Loucy (cell line): ENCODE measurements around the gene BID.
"Not testable (repeated sequence)": the region's sequence is repeated elsewhere in the genome, so short reads cannot be mapped to it uniquely, and the experiment has no call there.

Experiments used
- H2AFZ ChIP-seq: fragments of 200-600 bp; sonication (generic); 2 replicates; pipeline ENCODE4 v1.6.0; 2016; ENCODE audit warnings: antibody characterized with exemption, mild to moderate bottlenecking, low read length, moderate library complexity
- H3F3A ChIP-seq: fragments of 200-600 bp; 2 replicates; pipeline ENCODE4 v1.6.0; 2016; ENCODE audit warnings: antibody characterized with exemption, low read depth, mild to moderate bottlenecking
- H3K27me3 ChIP-seq: fragments of 200-600 bp; sonication (generic); 2 replicates; pipeline ENCODE4 v1.6.1; 2014; ENCODE audit warnings: low read length, mild to moderate bottlenecking; ENCODE audit not compliant: insufficient read depth, poor library complexity, severe bottlenecking
- H3K36me3 ChIP-seq: fragments of 200-600 bp; sonication (generic); 2 replicates; pipeline ENCODE4 v1.6.1; 2016; ENCODE audit warnings: low read length; ENCODE audit not compliant: insufficient read depth
- H3K4me1 ChIP-seq: fragments of 200-600 bp; sonication (generic); 2 replicates; pipeline ENCODE4 v1.5.1; 2014; ENCODE audit warnings: low read length, mild to moderate bottlenecking; ENCODE audit not compliant: insufficient read depth, poor library complexity, severe bottlenecking
- H3K4me2 ChIP-seq: fragments of 200-600 bp; sonication (generic); 2 replicates; pipeline ENCODE4 v1.6.0; 2014; ENCODE audit warnings: antibody characterized with exemption, low read length, low read depth, mild to moderate bottlenecking; ENCODE audit not compliant: poor library complexity, severe bottlenecking
- H3K4me3 ChIP-seq: fragments of 200-600 bp; sonication (generic); 2 replicates; pipeline ENCODE4 v1.5.1; 2014; ENCODE audit warnings: low read length, mild to moderate bottlenecking, mixed read lengths; ENCODE audit not compliant: poor library complexity, severe bottlenecking
- H3K79me2 ChIP-seq: fragments of 200-600 bp; sonication (generic); 2 replicates; pipeline ENCODE4 v1.6.1; 2014; ENCODE audit warnings: low read length; ENCODE audit not compliant: insufficient read depth
- H3K9ac ChIP-seq: fragments of 200-600 bp; sonication (generic); 2 replicates; pipeline ENCODE4 v1.6.0; 2014; ENCODE audit warnings: mild to moderate bottlenecking, low read depth, low read length, moderate library complexity; ENCODE audit not compliant: poor library complexity, severe bottlenecking
- H3K9me2 ChIP-seq: fragments of 200-600 bp; sonication (generic); replicated peaks from 2 replicates; pipeline ENCODE4 v1.6.1; 2016; ENCODE audit warnings: low read depth, low read length, mixed read lengths
- H3K9me3 ChIP-seq: fragments of 200-600 bp; sonication (generic); 2 replicates; pipeline ENCODE4 v1.6.1; 2014; ENCODE audit warnings: mild to moderate bottlenecking, antibody characterized with exemption, low read length, low read depth; ENCODE audit not compliant: insufficient read depth
- H4K20me1 ChIP-seq: fragments of 200-600 bp; sonication (generic); 2 replicates; pipeline ENCODE4 v1.6.0; 2014; ENCODE audit warnings: antibody characterized with exemption, low read length, mild to moderate bottlenecking; ENCODE audit not compliant: insufficient read depth, poor library complexity, severe bottlenecking
- CTCF ChIP-seq: fragments of 200-600 bp; sonication (generic); conservative IDR thresholded peaks from 2 replicates; pipeline ENCODE4 v1.5.1; 2014; ENCODE audit warnings: mild to moderate bottlenecking, antibody characterized with exemption, low read length
- EZH2phosphoT487 ChIP-seq: fragments of 200-600 bp; IDR thresholded peaks from 2 replicates; pipeline ENCODE4 v1.6.1; 2018; ENCODE audit warnings: antibody characterized with exemption, mild to moderate bottlenecking, moderate library complexity, borderline replicate concordance

BID gene

GRCh38 chr22:17769716-17770082, 4.6 kb downstream of the BID start:
- H3K4me2 ChIP-seq = peak overlapping the region; percentile 94
- no peaks in the 10 kb centered on the region for H3F3A ChIP-seq

GRCh38 chr22:17769013-17769715, 5.1 kb downstream of the BID start:
- Histone ChIP-seq H3K9me3 (no peaks in the 10 kb centered on the region), H3K9me2 (no peaks in the 10 kb centered on the region), H4K20me1 (peaks cover 66% of the 10 kb centered on the region), H3K79me2 (peaks cover 97% of the 10 kb centered on the region), H3K27me3 (no peaks in the 10 kb centered on the region), H3K4me2 (peak overlapping the region; percentile 94), H2AFZ (no peak overlapping the region), H3K9ac (peak overlapping the region; percentile 29), H3F3A (no peaks in the 10 kb centered on the region), H3K36me3 (no peaks in the 10 kb centered on the region), H3K4me1 (peaks cover 64% of the 10 kb centered on the region), H3K4me3 (peak overlapping the region; percentile 34)
- TF ChIP-seq CTCF (no peak), EZH2phosphoT487 (no peak)

More at GRCh38 chr22:17769716-17770082, 4.6 kb downstream of the BID start:
- no peaks in the 10 kb centered on the region for H3K9me2 ChIP-seq
- H3K27me3 ChIP-seq = no peaks in the 10 kb centered on the region
- H3K4me3 ChIP-seq = peak overlapping the region; percentile 34
- no peaks in the 10 kb centered on the region for H3K9me3 ChIP-seq
- no peak overlapping the region for H2AFZ ChIP-seq
- no peak for TF ChIP-seq EZH2phosphoT487
- no peak for TF ChIP-seq CTCF
- H3K4me1 ChIP-seq = peaks cover 61% of the 10 kb centered on the region
- peaks cover 64% of the 10 kb centered on the region for H4K20me1 ChIP-seq
- H3K79me2 ChIP-seq = peaks cover 95% of the 10 kb centered on the region
- H3K9ac ChIP-seq = peak overlapping the region; percentile 29
- H3K36me3 ChIP-seq = no peaks in the 10 kb centered on the region

- H3K27me3 ChIP-seq = no peaks in the 10 kb centered on the region
- peaks cover 63% of the 10 kb centered on the region for H4K20me1 ChIP-seq
- H3K4me2 ChIP-seq = peak overlapping the region; percentile 65
- H3K9me3 ChIP-seq = no peaks in the 10 kb centered on the region
- H3K36me3 ChIP-seq = no peaks in the 10 kb centered on the region
- no peaks in the 10 kb centered on the region for H3F3A ChIP-seq
- no peak overlapping the region for H2AFZ ChIP-seq
- no peak for TF ChIP-seq EZH2phosphoT487
- TF ChIP-seq CTCF = no peak
- H3K9me2 ChIP-seq = no peaks in the 10 kb centered on the region
- peak overlapping the region; percentile 40 for H3K9ac ChIP-seq
- H3K79me2 ChIP-seq = peaks cover 97% of the 10 kb centered on the region
- H3K4me3 ChIP-seq = peak overlapping the region; percentile 47
- H3K4me1 ChIP-seq = peaks cover 61% of the 10 kb centered on the region
These were observed 6.8 kb downstream of the BID start for GRCh38 chr22:17767233-17768065.

- H3K9me2 ChIP-seq, H3K27me3 ChIP-seq, H3K36me3 ChIP-seq, H3F3A ChIP-seq, H3K9me3 ChIP-seq, H2AFZ ChIP-seq, H3K4me3 ChIP-seq: not testable (repeated sequence)
- H4K20me1 ChIP-seq = peaks cover 48% of the 10 kb centered on the region
- H3K79me2 ChIP-seq = peaks cover 95% of the 10 kb centered on the region
- peak overlapping the region; percentile 55 for H3K4me2 ChIP-seq
- peak overlapping the region; percentile 58 for H3K9ac ChIP-seq
- peaks cover 38% of the 10 kb centered on the region for H3K4me1 ChIP-seq
These were observed 9.4 kb downstream of the BID start for GRCh38 chr22:17764852-17765251.
